Adipocyte (in vitro differentiated cells): ENCODE measurements around the gene PDE3A.
"Not testable (repeated sequence)": the region's sequence is repeated elsewhere in the genome, so short reads cannot be mapped to it uniquely, and the experiment has no call there.

Experiments used
- DNase-seq: peaks from one replicate; pipeline ENCODE4 v3.0.0-alpha.2; 2015; ENCODE audit warnings: low read depth
- H3K27me3 ChIP-seq: replicated peaks from 2 replicates; pipeline ENCODE4 v1.7.0; 2013; ENCODE audit warnings: mild to moderate bottlenecking, low read length, moderate library complexity; ENCODE audit not compliant: control insufficient read depth, insufficient read depth
- H3K36me3 ChIP-seq: 2 replicates; pipeline ENCODE4 v1.7.0; 2013; ENCODE audit warnings: low read length, mild to moderate bottlenecking, moderate library complexity; ENCODE audit not compliant: control insufficient read depth, insufficient read depth, severe bottlenecking
- H3K4me1 ChIP-seq: 2 replicates; pipeline ENCODE4 v1.7.0; 2013; ENCODE audit warnings: mild to moderate bottlenecking, low read length, moderate library complexity; ENCODE audit not compliant: control insufficient read depth, insufficient read depth
- H3K4me3 ChIP-seq: 2 replicates; pipeline ENCODE4 v1.7.0; 2013; ENCODE audit warnings: mild to moderate bottlenecking, low read length, moderate library complexity
- H3K9ac ChIP-seq: 2 replicates; pipeline ENCODE4 v1.7.0; 2013; ENCODE audit warnings: mild to moderate bottlenecking, low read length, moderate library complexity
- H3K9me3 ChIP-seq: 2 replicates; pipeline ENCODE4 v1.7.0; 2013; ENCODE audit warnings: mild to moderate bottlenecking, low read length, moderate library complexity; ENCODE audit not compliant: control insufficient read depth

Gene PDE3A

DNA sequence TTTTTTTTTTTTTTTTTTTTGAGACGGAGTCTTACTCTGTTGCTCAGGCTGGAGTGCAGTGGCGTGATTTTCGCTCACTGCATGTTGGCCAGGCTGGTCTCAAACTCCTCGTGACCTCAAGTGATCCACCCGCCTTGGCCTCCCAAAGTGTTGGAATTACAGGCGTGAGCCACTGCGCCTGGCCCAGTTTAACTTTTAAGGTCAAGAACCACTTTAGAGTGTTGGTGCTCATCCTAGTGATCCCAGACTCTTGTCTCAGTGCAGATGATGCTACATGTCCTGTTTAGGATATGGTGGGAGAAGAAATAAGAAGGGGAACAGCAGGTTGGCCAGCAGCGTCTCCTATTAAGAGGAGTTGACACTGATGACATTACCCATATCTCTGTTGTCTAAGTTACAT is 246.7 kb downstream of the PDE3A start:
- H3K4me3 ChIP-seq, H3K36me3 ChIP-seq, DNase-seq, H3K27me3 ChIP-seq, H3K9me3 ChIP-seq, H3K9ac ChIP-seq: not testable (repeated sequence)
- peaks cover 10% of the 10 kb centered on the region for H3K4me1 ChIP-seq

DNA sequence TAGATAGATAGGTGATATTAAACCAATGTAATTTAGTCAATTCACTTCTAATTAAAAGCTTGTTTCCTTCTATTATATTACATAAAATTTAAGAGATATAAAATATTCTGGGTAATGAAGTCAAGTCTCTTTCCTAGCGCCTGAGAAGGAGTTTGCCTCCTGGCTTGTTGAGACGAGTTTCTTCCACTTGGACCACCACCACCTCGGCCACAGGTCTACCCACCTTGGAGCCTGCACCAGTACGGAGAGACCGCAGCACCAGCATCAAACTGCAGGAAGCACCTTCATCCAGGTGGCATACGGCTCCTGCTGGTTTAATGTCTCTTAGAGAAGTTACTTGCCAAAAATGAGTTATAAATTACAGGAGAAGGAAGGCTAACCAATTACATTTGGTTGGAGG is 247.8 kb downstream of the PDE3A start:
- DNase-seq = no peak
- Histone ChIP-seq H3K4me3 (no peak overlapping the region), H3K4me1 (peaks cover 12% of the 10 kb centered on the region), H3K9ac (no peak overlapping the region), H3K9me3 (no peaks in the 10 kb centered on the region), H3K36me3 (no peaks in the 10 kb centered on the region), H3K27me3 (no peaks in the 10 kb centered on the region)

DNA sequence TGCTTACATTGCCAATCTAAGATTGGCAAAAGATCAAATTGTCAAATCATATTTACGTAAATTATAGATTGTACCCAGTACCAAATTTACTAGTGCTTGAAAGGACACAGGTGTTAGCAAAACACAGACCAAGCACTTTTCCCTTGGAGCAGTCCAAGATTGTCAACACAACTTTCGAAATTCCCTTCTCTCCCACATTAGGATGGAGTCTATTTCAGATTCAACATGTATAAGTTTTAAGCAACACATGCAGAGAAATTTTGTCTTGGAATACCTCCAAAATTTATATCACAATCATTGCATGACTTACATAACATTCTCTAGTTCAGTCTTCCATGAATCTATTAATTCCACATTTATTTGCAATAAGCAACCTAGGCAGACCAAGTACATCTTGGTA is 251.9 kb downstream of the PDE3A start:
- Histone ChIP-seq H3K4me1 (peaks cover 18% of the 10 kb centered on the region), H3K9ac (no peak overlapping the region)
- DNase-seq = peak; percentile 51

DNA sequence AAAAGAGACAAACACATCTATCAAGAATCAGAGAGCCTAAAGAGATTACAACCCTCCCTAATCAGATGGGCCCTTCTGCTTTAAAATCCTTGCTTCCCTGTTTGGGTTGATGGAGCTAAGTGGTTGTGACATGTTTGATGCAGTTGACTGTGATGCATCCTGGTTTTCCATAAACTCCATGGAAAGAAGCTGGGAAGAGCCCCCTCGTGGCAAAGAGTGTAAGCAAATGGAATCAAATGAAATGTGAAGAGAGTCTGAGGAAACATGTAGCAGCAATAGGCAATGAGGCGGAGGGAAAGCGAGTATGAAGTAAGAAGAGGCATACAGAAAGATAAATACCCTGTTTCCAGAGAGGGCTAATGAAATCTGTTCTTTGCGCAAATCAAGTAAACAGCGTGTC is 256.4 kb downstream of the PDE3A start:
- no peaks in the 10 kb centered on the region for H3K27me3 ChIP-seq
- peaks cover 30% of the 10 kb centered on the region for H3K4me1 ChIP-seq
- H3K9ac ChIP-seq = no peak overlapping the region
- H3K4me3 ChIP-seq = no peak overlapping the region
- H3K9me3 ChIP-seq = no peaks in the 10 kb centered on the region
- DNase-seq = peak; percentile 42
- no peaks in the 10 kb centered on the region for H3K36me3 ChIP-seq

More for the DNA sequence above, 251.9 kb downstream of the PDE3A start:
- Histone ChIP-seq H3K27me3 (no peaks in the 10 kb centered on the region), H3K9me3 (no peaks in the 10 kb centered on the region), H3K36me3 (no peaks in the 10 kb centered on the region), H3K4me3 (no peak overlapping the region)

DNA sequence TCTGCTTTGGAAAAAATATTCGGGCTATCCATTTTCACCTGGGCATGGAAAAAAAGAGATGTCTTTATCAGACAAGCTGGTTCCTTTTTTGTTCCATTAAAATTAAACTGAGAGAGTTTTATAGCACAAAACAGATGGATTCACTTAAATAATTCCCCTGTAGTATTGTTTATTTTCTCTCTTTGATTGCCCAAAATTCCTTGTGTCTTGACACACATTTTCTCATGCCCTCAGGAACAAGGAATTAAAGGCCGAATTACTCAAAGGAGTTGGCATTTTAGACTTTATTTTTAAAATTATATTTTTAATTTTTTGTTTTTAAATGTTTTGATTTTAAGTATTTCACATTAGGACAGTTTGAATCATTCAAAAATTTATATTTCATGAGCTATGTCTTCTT is 257.2 kb downstream of the PDE3A start:
- H3K9ac ChIP-seq = no peak overlapping the region
- peak; percentile 85 for DNase-seq
- H3K9me3 ChIP-seq = no peaks in the 10 kb centered on the region
- no peaks in the 10 kb centered on the region for H3K36me3 ChIP-seq
- H3K4me3 ChIP-seq = no peak overlapping the region
- H3K4me1 ChIP-seq = peaks cover 30% of the 10 kb centered on the region
- H3K27me3 ChIP-seq = no peaks in the 10 kb centered on the region

DNA sequence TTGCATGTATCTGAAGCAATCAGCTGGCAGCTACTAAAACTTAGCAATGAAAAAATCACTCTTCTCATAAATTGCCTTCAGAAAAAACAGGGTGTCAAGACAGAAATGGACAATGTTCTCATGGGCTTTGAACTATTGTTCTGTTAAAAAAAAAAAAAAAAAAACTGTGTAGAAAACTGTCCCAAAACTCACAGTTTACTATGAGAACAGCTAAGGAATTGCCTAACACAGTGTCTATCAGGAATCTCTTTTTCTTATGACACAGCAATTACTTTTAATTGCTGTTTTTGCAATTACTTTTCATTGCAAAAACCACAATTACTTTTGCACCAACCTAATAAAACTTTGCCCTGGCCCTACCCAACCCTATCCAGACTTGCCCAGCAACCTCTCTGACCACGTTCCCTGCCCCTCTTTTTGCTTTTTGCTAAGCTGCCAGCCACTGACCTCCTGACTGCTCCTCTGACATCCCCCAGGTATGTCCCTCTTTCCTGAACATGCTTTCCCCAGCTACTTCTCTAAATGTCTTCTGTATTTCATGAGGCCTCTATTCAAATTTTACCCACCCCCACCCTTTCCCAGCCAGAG is 258.8 kb downstream of the PDE3A start:
- H3K4me3 ChIP-seq = no peak overlapping the region
- H3K9me3 ChIP-seq = no peaks in the 10 kb centered on the region
- H3K36me3 ChIP-seq = no peaks in the 10 kb centered on the region
- no peak overlapping the region for H3K9ac ChIP-seq
- peaks cover 41% of the 10 kb centered on the region for H3K4me1 ChIP-seq
- no peaks in the 10 kb centered on the region for H3K27me3 ChIP-seq
- peak; percentile 45 for DNase-seq

DNA sequence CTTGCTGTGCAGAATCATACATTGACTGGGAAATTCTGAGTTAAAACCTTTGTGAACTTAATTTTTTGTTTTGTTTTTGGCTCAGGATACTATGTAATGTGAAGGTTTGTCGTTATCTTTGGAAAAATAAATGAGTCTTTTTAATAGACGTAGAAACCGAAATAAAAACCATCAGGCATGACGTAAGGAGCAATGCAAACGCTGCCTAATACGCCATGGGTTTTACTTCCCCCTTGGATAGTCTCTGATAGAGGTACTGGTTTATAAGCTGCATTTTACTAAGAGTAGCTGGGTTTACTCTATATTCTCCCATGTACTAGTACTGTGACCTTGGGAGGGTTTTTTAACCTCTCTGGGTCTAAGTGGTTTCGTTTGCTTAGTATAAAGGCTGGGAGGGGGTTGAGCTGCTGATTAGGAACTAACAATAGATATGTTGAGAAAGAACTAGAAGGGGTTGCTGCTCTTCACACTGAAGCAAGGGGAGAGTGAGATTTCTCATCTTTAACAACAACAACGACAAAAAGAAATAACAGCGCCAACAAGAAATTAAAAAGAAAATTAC is 260.0 kb downstream of the PDE3A start:
- Histone ChIP-seq H3K9ac (no peak overlapping the region), H3K9me3 (no peaks in the 10 kb centered on the region), H3K36me3 (no peaks in the 10 kb centered on the region), H3K4me3 (no peak overlapping the region), H3K4me1 (peaks cover 41% of the 10 kb centered on the region), H3K27me3 (no peaks in the 10 kb centered on the region)
- no peak for DNase-seq

DNA sequence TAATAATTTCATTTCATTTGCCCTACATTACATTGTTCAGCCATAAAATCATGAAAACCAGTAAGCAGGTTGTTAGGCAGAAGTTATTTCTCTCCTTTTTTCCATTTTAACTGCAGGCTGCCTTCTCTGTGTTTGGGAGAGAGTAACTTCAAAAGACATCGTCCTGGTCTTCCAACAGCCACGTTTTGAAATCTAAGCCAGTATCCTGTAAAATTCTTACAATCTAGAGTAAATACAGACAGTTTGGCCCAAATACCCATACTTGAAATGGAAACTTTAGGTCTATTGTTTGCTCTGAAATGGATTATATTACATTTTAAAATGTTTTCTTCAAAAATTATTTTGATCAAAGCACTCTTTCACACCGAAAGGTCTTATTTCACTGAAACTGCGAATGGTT is 260.7 kb downstream of the PDE3A start:
- no peaks in the 10 kb centered on the region for H3K36me3 ChIP-seq
- no peaks in the 10 kb centered on the region for H3K9me3 ChIP-seq
- H3K4me1 ChIP-seq = peaks cover 41% of the 10 kb centered on the region
- DNase-seq = no peak
- no peaks in the 10 kb centered on the region for H3K27me3 ChIP-seq
- no peak overlapping the region for H3K4me3 ChIP-seq
- no peak overlapping the region for H3K9ac ChIP-seq

DNA sequence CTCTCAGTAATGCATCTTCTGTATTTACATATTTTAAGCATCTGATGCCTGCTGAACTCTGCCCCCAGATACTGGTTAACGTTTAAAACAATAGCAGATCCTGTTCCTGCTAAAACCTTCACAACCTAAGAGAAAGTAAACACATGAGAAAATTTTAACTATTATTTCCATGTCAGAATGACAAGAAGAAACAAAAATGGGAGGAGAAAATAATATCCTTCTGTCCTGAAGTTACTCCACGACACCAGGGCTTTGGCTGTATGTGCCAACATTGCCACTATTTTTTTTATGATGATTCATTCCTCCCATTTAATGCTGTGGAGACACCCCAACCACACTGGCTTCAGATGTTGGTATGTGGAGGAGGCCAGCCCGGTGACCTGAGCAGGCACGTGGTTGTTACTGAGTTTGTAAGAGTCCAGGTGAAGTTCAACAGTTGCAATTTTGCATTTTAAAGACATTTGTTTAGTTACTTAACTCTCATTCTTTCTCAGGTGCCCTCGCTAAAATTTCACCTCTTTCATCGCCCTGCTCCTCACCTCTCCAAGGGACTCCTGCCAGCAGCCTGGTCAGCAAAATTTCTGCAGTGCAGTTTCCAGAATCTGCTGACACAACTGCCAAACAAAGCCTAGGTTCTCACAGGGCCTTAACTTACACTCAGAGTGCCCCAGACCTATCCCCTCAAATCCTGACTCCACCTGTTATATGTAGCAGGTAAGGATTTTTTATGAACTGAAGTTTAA is 261.2 kb downstream of the PDE3A start:
- Histone ChIP-seq H3K9ac (no peak overlapping the region), H3K4me3 (no peak overlapping the region), H3K9me3 (no peaks in the 10 kb centered on the region), H3K27me3 (no peaks in the 10 kb centered on the region), H3K36me3 (no peaks in the 10 kb centered on the region), H3K4me1 (peaks cover 41% of the 10 kb centered on the region)
- DNase-seq = peak; percentile 70

DNA sequence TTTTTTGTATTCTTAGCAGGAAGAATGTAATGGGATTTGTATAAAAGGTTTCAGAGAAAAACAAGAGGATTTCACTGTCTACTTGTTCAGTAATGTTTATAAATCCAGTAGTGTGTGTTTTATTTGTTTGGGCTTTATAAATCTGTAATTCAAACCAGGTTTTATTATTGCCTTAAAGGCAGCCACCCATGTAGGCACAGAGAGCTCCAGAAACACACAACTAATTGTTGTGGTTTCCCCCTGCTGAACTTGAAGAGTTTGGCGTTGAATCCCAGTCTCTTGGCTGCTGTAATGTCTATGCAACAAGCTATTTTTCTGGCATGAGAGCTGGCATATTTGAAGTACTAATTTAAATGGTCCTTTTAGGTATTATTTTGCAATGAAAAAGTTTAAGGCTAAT is 263.4 kb downstream of the PDE3A start:
- H3K9ac ChIP-seq = no peak overlapping the region
- no peaks in the 10 kb centered on the region for H3K36me3 ChIP-seq
- H3K4me3 ChIP-seq = no peak overlapping the region
- peak; percentile 88 for DNase-seq
- H3K4me1 ChIP-seq = peaks cover 30% of the 10 kb centered on the region
- no peaks in the 10 kb centered on the region for H3K9me3 ChIP-seq
- H3K27me3 ChIP-seq = no peaks in the 10 kb centered on the region

DNA sequence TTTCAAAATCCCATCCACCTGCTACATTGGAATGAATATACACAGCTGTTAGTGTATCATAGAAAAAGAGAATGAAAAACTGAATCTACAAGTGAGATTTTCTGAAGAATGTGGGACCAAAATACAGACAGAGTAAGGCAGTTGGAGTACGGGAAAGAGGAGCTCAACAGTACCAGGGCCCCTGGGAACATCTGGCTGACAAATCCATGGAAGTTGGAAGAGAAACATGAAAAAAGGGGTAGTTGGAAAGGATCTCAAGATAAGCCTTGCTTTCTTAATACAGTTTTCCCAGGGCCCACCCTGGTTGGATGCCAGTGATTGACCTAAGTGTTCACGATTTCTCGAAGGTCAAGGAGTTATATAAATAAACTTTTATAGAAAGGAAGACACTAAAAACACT is 272.8 kb downstream of the PDE3A start:
- no peak for DNase-seq
- no peaks in the 10 kb centered on the region for H3K4me1 ChIP-seq
- H3K9me3 ChIP-seq = no peaks in the 10 kb centered on the region
- H3K4me3 ChIP-seq = no peak overlapping the region
- no peak overlapping the region for H3K9ac ChIP-seq
- H3K36me3 ChIP-seq = no peaks in the 10 kb centered on the region
- H3K27me3 ChIP-seq = no peaks in the 10 kb centered on the region
